Measurements from ENCODE around the gene NTRK2.

Gene NTRK2

DNA sequence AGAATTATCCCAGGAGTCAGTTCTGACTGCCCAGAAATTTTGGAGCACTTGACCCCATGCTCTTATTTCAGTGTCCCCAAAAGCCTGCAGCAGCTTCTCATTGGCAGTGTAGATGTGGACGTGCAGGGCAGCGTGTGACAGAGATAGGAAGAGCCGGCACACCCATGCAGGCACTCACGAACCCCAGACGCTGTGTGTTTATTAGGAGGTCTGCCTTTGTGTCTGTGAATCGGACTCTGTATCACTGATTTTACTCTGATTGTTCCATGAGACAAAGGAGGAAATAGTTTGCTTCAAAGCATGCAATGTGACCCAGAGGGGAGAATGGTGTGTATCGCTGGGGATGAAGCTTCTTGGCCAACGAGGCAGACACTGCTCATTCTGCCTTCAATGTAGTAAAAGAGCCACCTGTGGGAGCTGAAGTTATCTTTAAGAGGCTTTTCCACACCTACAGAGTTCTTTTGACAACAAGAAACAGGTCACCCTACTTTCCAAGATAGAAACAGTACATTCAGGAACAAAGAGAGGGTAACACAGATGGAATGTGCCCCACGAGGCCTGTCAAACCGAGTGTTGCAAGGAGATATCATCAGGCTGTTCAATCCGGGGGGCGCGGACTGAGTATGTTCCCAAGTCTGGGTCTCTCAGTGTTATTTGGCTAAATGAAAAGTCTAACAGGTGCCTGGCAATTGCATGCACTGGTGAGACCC lies 224.0 kb downstream of the NTRK2 start:
- Histone ChIP-seq H2BK120ac (ENCODE audit: insufficient read depth, low read length, poor library complexity) (no peak overlapping the region), H3K79me2 (ENCODE audit: control insufficient read depth, insufficient read depth, low read length, poor library complexity) (no peaks in the 10 kb centered on the region), H2AK5ac (ENCODE audit: low read length) (no peak overlapping the region), H3K27me3 (ENCODE audit: insufficient read depth, low read length) (no peaks in the 10 kb centered on the region), H3K79me1 (ENCODE audit: low read length) (no peaks in the 10 kb centered on the region), H3K27ac (ENCODE audit: low read depth, low read length) (no peak overlapping the region), H3K14ac (ENCODE audit: low read length) (no peak overlapping the region), H4K12ac (ENCODE audit: low read depth, low read length) (no peak overlapping the region), H2BK5ac (ENCODE audit: low read depth, low read length, poor library complexity) (no peak overlapping the region), H4K91ac (ENCODE audit: low read depth, low read length) (no peak overlapping the region), H3K4ac (ENCODE audit: low read depth, low read length) (no peak overlapping the region), H2AFZ (ENCODE audit: insufficient read depth, low read length, poor library complexity) (no peak overlapping the region), H3K4me3 (ENCODE audit: low read depth, low read length) (no peak overlapping the region), H3K4me2 (ENCODE audit: low read length) (no peak overlapping the region), H3K4me1 (ENCODE audit: control insufficient read depth in 1 of 2, insufficient read depth in 2 of 2, low read length in 2 of 2) (no peaks in the 10 kb centered on the region), H3K9me3 (ENCODE audit: insufficient read depth, low read depth, low read length) (no peaks in the 10 kb centered on the region), H3K18ac (ENCODE audit: low read length) (no peak overlapping the region), H3K23ac (ENCODE audit: low read length) (no peak overlapping the region), H4K8ac (ENCODE audit: low read depth, low read length) (no peak overlapping the region), H3K36me3 (ENCODE audit: control insufficient read depth in 1 of 2, insufficient read depth in 2 of 2, low read length in 2 of 2) (no peaks in the 10 kb centered on the region), H2BK12ac (ENCODE audit: low read length) (no peak overlapping the region), H3K9ac (ENCODE audit: low read length) (no peak overlapping the region)
- DNase-seq = no peak
- no CpG with 5 or more reads among the region's 13 CpGs for WGBS (ENCODE audit: extremely low coverage, insufficient coverage, insufficient read length)

DNA sequence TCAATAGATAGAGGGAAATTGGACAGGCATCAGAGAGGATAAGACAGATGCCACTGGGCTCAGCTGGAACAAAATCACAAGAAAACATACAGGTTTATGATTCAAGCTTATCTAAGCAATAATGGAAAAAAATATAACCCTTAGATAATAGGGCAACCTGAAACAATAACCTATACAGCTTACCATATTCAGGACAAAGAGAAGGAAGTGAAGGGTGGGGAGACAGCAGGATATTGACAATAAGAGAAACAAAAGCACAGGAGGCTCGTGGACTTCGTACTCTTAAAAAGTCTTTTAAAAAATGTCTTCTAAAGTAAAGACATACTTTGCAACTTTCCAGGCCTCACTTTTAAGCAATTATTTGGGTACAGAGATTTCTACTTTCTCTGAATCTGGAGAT lies 225.3 kb downstream of the NTRK2 start:
- H2BK5ac ChIP-seq (ENCODE audit: low read depth, low read length, poor library complexity) = no peak overlapping the region
- H3K4ac ChIP-seq (ENCODE audit: low read depth, low read length) = no peak overlapping the region

DNA sequence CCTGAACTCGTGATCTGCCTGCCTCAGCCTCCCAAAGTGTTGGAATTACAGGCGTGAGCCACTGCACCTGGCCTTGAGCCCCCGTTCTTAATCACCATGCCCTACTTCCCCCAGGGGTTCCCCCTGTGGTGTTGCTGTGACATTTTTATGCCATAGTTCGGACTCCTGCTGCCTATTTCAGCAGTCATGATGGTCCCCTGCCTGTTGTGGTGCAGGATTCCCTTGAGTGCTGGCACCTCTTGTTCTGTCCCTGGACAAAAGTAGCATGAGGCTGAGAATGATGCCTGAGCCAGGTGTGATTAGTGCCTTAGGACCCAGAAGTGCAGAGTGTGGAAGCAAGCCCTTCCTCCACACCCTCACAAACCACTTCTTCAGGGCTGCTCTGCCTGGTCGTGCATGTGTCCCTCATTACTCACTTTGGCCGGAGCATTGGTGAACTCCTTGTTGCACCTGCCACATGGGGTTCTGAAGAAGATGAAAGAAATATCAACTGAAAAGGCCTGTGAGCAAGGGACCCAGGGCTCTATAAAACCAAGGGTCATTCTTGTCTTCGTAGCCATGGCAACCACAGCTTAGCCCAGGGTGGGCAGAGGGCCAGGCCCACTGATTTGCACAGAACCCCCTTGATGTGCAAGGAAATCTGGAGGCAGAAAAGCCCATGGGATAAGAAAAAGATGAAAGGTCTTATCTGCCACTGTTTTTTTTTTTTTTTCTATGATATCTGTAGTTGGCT lies 228.0 kb downstream of the NTRK2 start:
- Histone ChIP-seq H3K4me1 (ENCODE audit: control insufficient read depth in 1 of 2, insufficient read depth in 2 of 2, low read length in 2 of 2) (no peaks in the 10 kb centered on the region), H4K91ac (ENCODE audit: low read depth, low read length) (no peak overlapping the region), H3K27me3 (ENCODE audit: insufficient read depth, low read length) (no peaks in the 10 kb centered on the region), H3K9me3 (ENCODE audit: insufficient read depth, low read depth, low read length) (no peaks in the 10 kb centered on the region), H3K79me1 (ENCODE audit: low read length) (no peaks in the 10 kb centered on the region), H3K23ac (ENCODE audit: low read length) (no peak overlapping the region), H4K8ac (ENCODE audit: low read depth, low read length) (no peak overlapping the region), H3K4me2 (ENCODE audit: low read length) (no peak overlapping the region), H3K36me3 (ENCODE audit: control insufficient read depth in 1 of 2, insufficient read depth in 2 of 2, low read length in 2 of 2) (no peaks in the 10 kb centered on the region), H2AFZ (ENCODE audit: insufficient read depth, low read length, poor library complexity) (no peak overlapping the region), H2BK12ac (ENCODE audit: low read length) (no peak overlapping the region), H3K14ac (ENCODE audit: low read length) (no peak overlapping the region), H3K79me2 (ENCODE audit: control insufficient read depth, insufficient read depth, low read length, poor library complexity) (no peaks in the 10 kb centered on the region), H2BK5ac (ENCODE audit: low read depth, low read length, poor library complexity) (no peak overlapping the region), H3K4me3 (ENCODE audit: low read depth, low read length) (no peak overlapping the region), H2BK120ac (ENCODE audit: insufficient read depth, low read length, poor library complexity) (no peak overlapping the region), H3K18ac (ENCODE audit: low read length) (no peak overlapping the region), H4K12ac (ENCODE audit: low read depth, low read length) (no peak overlapping the region), H3K4ac (ENCODE audit: low read depth, low read length) (no peak overlapping the region), H2AK5ac (ENCODE audit: low read length) (no peak overlapping the region), H3K27ac (ENCODE audit: low read depth, low read length) (no peak overlapping the region), H3K9ac (ENCODE audit: low read length) (no peak overlapping the region)
- no CpG with 5 or more reads among the region's 7 CpGs for WGBS (ENCODE audit: extremely low coverage, insufficient coverage, insufficient read length)
- DNase-seq = no peak

More for the DNA sequence above, 225.3 kb downstream of the NTRK2 start:
- no peak overlapping the region for H2BK120ac ChIP-seq (ENCODE audit: insufficient read depth, low read length, poor library complexity)
- no peaks in the 10 kb centered on the region for H3K9me3 ChIP-seq (ENCODE audit: insufficient read depth, low read depth, low read length)
- H2BK12ac ChIP-seq (ENCODE audit: low read length) = no peak overlapping the region
- H4K8ac ChIP-seq (ENCODE audit: low read depth, low read length) = no peak overlapping the region
- H2AK5ac ChIP-seq (ENCODE audit: low read length) = no peak overlapping the region
- no peak overlapping the region for H4K12ac ChIP-seq (ENCODE audit: low read depth, low read length)
- WGBS (ENCODE audit: extremely low coverage, insufficient coverage, insufficient read length) = no CpG with 5 or more reads among the region's 2 CpGs
- no peak overlapping the region for H3K4me3 ChIP-seq (ENCODE audit: low read depth, low read length)
- no peak overlapping the region for H4K91ac ChIP-seq (ENCODE audit: low read depth, low read length)
- no peaks in the 10 kb centered on the region for H3K36me3 ChIP-seq (ENCODE audit: control insufficient read depth in 1 of 2, insufficient read depth in 2 of 2, low read length in 2 of 2)
- no peak overlapping the region for H3K23ac ChIP-seq (ENCODE audit: low read length)
- no peak overlapping the region for H3K9ac ChIP-seq (ENCODE audit: low read length)
- no peaks in the 10 kb centered on the region for H3K4me1 ChIP-seq (ENCODE audit: control insufficient read depth in 1 of 2, insufficient read depth in 2 of 2, low read length in 2 of 2)
- no peaks in the 10 kb centered on the region for H3K79me1 ChIP-seq (ENCODE audit: low read length)
- H2AFZ ChIP-seq (ENCODE audit: insufficient read depth, low read length, poor library complexity) = no peak overlapping the region
- no peak overlapping the region for H3K27ac ChIP-seq (ENCODE audit: low read depth, low read length)
- H3K79me2 ChIP-seq (ENCODE audit: control insufficient read depth, insufficient read depth, low read length, poor library complexity) = no peaks in the 10 kb centered on the region
- no peak overlapping the region for H3K18ac ChIP-seq (ENCODE audit: low read length)
- no peak for DNase-seq
- no peak overlapping the region for H3K14ac ChIP-seq (ENCODE audit: low read length)
- no peaks in the 10 kb centered on the region for H3K27me3 ChIP-seq (ENCODE audit: insufficient read depth, low read length)
- no peak overlapping the region for H3K4me2 ChIP-seq (ENCODE audit: low read length)

- H2AK5ac ChIP-seq (ENCODE audit: low read length) = no peak overlapping the region
- H3K79me1 ChIP-seq (ENCODE audit: low read length) = no peaks in the 10 kb centered on the region
- H2BK120ac ChIP-seq (ENCODE audit: insufficient read depth, low read length, poor library complexity) = no peak overlapping the region
Measured at GRCh38 chr9:84898188-84898587, 228.7 kb downstream of the NTRK2 start.

More at GRCh38 chr9:84898188-84898587, 228.7 kb downstream of the NTRK2 start:
- H4K8ac ChIP-seq (ENCODE audit: low read depth, low read length) = no peak overlapping the region
- no peak overlapping the region for H2AFZ ChIP-seq (ENCODE audit: insufficient read depth, low read length, poor library complexity)
- H3K79me2 ChIP-seq (ENCODE audit: control insufficient read depth, insufficient read depth, low read length, poor library complexity) = no peaks in the 10 kb centered on the region
- no peak overlapping the region for H3K4me2 ChIP-seq (ENCODE audit: low read length)
- H2BK12ac ChIP-seq (ENCODE audit: low read length) = no peak overlapping the region
- no peak overlapping the region for H3K9ac ChIP-seq (ENCODE audit: low read length)
- H3K4me1 ChIP-seq (ENCODE audit: control insufficient read depth in 1 of 2, insufficient read depth in 2 of 2, low read length in 2 of 2) = no peaks in the 10 kb centered on the region
- no peak overlapping the region for H3K14ac ChIP-seq (ENCODE audit: low read length)
- H3K4me3 ChIP-seq (ENCODE audit: low read depth, low read length) = no peak overlapping the region
- no peak overlapping the region for H3K23ac ChIP-seq (ENCODE audit: low read length)
- no peak overlapping the region for H4K91ac ChIP-seq (ENCODE audit: low read depth, low read length)
- no peak overlapping the region for H3K18ac ChIP-seq (ENCODE audit: low read length)
- no peak for DNase-seq
- H4K12ac ChIP-seq (ENCODE audit: low read depth, low read length) = no peak overlapping the region
- WGBS (ENCODE audit: extremely low coverage, insufficient coverage, insufficient read length) = 100% methylated on average over 1 of the region's 2 CpGs
- H3K27ac ChIP-seq (ENCODE audit: low read depth, low read length) = no peak overlapping the region
- H3K9me3 ChIP-seq (ENCODE audit: insufficient read depth, low read depth, low read length) = no peaks in the 10 kb centered on the region
- no peaks in the 10 kb centered on the region for H3K36me3 ChIP-seq (ENCODE audit: control insufficient read depth in 1 of 2, insufficient read depth in 2 of 2, low read length in 2 of 2)
- H2BK5ac ChIP-seq (ENCODE audit: low read depth, low read length, poor library complexity) = no peak overlapping the region
- H3K4ac ChIP-seq (ENCODE audit: low read depth, low read length) = no peak overlapping the region
- H3K27me3 ChIP-seq (ENCODE audit: insufficient read depth, low read length) = no peaks in the 10 kb centered on the region

Measured in trophoblast cell (in vitro differentiated cells and primary cell).